Measurements from ENCODE around the gene RRP7A.
"Not testable (repeated sequence)": the region's sequence is repeated elsewhere in the genome, so short reads cannot be mapped to it uniquely, and the experiment has no call there.

The RRP7A gene

DNA sequence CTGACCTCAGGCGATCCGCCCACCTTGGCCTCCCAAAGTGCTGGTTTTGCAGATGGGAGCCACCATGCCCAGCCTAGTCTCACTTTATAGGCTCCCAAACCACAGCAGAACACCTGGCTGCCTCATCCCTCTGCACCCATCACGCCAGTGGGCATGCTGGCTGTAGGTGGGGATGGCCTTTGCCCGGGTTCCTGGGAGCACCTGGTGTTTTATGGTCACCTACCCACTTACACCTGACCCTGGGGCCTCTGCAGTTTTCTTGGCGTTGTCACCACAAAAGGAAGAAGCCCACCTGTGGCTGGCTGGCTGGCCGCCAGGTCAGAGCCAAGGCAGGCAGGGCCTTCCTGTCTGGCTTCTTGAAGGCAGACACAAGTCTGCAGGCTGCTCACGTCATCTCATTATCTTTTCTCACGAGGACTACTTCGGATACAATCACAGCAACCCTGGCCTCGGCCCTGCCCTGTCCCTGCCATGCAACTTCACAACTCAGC, 8.2 kb downstream of the RRP7A start:
- no peaks in the 10 kb centered on the region for H3K4me1 ChIP-seq (ENCODE audit: control insufficient read depth, insufficient read depth, low read length)
- no peaks in the 10 kb centered on the region for H3K36me3 ChIP-seq (ENCODE audit: control insufficient read depth, insufficient read depth, low read length)
- no peaks in the 10 kb centered on the region for H3K27me3 ChIP-seq (ENCODE audit: control insufficient read depth, insufficient read depth, low read length)
- H3K9ac ChIP-seq (ENCODE audit: low read length): no peak overlapping the region
- no peaks in the 10 kb centered on the region for H3K9me3 ChIP-seq (ENCODE audit: control insufficient read depth, low read length)
- H3K4me3 ChIP-seq (ENCODE audit: low read length): no peak overlapping the region

DNA sequence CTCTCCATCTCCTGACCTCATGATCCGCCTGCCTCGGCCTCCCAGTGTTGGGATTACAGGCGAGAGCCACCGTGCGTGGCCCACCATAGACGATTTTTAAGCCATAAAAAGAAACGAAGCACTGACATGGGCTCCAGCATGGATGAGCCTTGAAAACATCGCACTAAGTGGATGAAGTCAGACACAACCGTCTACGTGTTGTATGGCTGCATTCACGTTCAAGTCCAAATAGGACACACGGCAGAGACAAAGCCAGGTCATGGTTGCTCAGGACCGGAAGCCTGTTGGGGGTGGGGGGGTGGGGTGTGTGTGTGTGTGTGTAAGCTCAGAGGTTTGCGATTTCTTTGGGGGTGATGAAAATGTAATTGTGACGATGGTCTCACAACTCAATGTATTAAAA, 10.0 kb downstream of the RRP7A start:
- Histone ChIP-seq H3K9me3 (ENCODE audit: control insufficient read depth, low read length) (no peaks in the 10 kb centered on the region), H3K36me3 (ENCODE audit: control insufficient read depth, insufficient read depth, low read length) (no peaks in the 10 kb centered on the region), H3K4me1 (ENCODE audit: control insufficient read depth, insufficient read depth, low read length) (no peaks in the 10 kb centered on the region), H3K4me3 (ENCODE audit: low read length) (no peak overlapping the region), H3K9ac (ENCODE audit: low read length) (no peak overlapping the region), H3K27me3 (ENCODE audit: control insufficient read depth, insufficient read depth, low read length) (no peaks in the 10 kb centered on the region)

DNA sequence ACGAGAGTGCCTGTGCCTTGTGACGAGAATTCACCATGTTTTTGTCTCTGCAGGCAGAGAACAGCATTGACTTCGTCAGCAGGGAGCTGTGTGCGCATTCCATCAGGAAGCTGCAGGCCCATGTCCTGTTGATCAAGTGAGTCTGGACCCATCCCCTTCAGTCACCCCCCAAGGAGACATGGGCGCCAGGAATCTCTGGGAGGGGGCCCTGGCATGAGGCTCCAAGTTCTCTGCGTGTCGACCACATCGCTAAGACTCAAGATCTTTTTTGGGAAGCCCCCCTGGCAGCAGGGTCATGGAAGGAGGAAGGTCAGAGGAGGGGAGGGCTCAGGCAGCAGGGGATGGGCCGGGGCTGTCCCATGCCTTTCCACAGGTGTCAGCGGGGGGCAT, 10.6 kb downstream of the RRP7A start:
- H3K9ac ChIP-seq (ENCODE audit: low read length); H3K36me3 ChIP-seq (ENCODE audit: control insufficient read depth, insufficient read depth, low read length); H3K4me1 ChIP-seq (ENCODE audit: control insufficient read depth, insufficient read depth, low read length); H3K4me3 ChIP-seq (ENCODE audit: low read length); H3K9me3 ChIP-seq (ENCODE audit: control insufficient read depth, low read length); H3K27me3 ChIP-seq (ENCODE audit: control insufficient read depth, insufficient read depth, low read length): not testable (repeated sequence)

DNA sequence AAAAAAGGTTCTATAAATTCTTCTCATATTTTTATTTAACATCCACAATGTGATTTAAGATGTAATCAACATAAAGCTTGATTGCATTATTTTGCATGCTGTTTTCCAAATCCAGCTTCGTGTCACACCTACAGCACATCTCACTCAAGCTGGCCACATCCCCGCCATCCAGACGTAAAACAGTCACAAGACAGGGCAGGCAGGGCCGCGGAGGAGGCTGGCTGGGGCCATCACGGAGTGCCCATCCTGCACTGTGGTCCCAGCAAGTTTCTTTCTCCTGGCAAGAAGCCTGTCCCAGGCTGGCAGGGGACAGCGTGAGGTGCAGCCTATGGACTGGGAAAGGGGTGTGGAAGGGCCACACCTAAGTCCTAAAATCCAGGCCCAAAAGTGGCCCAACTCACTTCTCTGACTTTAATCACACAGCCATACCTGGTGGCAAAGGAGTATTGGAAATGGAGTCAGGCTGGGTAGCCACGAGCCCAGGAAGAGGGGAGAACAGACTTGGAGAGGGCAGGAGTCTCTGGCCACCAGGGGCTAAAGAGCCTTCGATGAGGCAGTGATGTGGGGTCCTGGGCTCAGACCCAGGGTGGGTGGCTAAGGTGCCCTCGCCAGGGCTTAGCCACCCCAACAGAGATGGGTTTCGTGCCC, 11.1 kb downstream of the RRP7A start:
- H3K4me3 ChIP-seq (ENCODE audit: low read length); H3K4me1 ChIP-seq (ENCODE audit: control insufficient read depth, insufficient read depth, low read length); H3K36me3 ChIP-seq (ENCODE audit: control insufficient read depth, insufficient read depth, low read length); H3K9ac ChIP-seq (ENCODE audit: low read length); H3K27me3 ChIP-seq (ENCODE audit: control insufficient read depth, insufficient read depth, low read length); H3K9me3 ChIP-seq (ENCODE audit: control insufficient read depth, low read length): not testable (repeated sequence)

DNA sequence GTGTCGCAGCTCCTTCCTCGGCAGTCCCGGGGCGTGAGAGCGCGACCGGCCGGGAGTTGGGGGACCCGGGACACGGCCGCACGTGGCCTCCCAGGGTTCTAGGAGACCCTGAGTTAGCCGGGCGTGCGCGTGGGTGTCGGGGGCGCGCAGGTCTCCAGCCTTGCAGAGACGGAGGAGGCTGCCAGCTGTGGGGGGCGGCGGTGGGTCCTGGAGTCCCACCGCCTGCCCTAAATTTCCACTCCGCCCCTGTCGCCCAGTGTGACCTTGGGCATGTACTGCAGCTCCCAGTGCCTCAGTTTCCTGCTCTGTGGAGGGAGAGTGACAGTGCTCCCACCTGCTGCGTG, 18.8 kb downstream of the RRP7A start:
- Histone ChIP-seq H3K27me3 (ENCODE audit: control insufficient read depth, insufficient read depth, low read length) (no peaks in the 10 kb centered on the region), H3K36me3 (ENCODE audit: control insufficient read depth, insufficient read depth, low read length) (no peaks in the 10 kb centered on the region), H3K9ac (ENCODE audit: low read length) (no peak overlapping the region), H3K9me3 (ENCODE audit: control insufficient read depth, low read length) (no peaks in the 10 kb centered on the region), H3K4me3 (ENCODE audit: low read length) (no peak overlapping the region), H3K4me1 (ENCODE audit: control insufficient read depth, insufficient read depth, low read length) (peaks cover 19% of the 10 kb centered on the region)

DNA sequence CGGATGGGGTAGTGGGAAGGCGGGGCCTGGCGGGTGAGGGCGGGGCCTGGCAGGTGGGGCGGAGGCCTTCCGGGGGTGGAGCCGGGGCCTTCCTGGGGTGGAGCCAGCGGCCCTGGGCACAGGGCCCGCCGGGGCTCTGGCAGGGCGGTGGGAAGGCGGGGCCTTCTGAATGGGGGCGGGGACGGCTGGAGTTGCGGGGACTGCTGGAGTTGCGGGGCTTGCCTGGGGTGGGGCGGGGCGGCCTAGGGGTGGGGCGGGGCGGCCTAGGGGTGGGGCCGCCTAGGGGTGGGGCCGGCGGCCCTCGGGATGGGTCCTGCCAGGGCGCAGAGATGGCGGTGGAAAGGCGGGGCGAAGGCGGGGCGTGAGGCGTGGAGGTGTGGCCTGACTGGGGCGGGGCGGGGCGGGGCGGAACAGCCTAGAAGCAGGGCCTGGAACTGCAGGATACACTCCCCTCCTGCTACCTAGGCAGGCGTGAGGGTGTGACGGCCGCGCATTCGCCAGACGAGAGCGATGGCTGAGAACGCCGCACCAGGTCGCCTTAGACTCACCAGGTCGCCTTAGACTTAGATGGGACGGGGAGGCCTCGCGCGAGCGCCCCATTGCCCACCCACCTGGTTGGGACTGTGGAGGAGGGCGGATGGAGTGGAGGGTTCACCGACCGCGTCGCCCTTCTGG, 19.3 kb downstream of the RRP7A start:
- no peaks in the 10 kb centered on the region for H3K36me3 ChIP-seq (ENCODE audit: control insufficient read depth, insufficient read depth, low read length)
- no peak overlapping the region for H3K4me3 ChIP-seq (ENCODE audit: low read length)
- H3K9ac ChIP-seq (ENCODE audit: low read length): no peak overlapping the region
- no peaks in the 10 kb centered on the region for H3K9me3 ChIP-seq (ENCODE audit: control insufficient read depth, low read length)
- no peaks in the 10 kb centered on the region for H3K27me3 ChIP-seq (ENCODE audit: control insufficient read depth, insufficient read depth, low read length)
- peaks cover 19% of the 10 kb centered on the region for H3K4me1 ChIP-seq (ENCODE audit: control insufficient read depth, insufficient read depth, low read length)

DNA sequence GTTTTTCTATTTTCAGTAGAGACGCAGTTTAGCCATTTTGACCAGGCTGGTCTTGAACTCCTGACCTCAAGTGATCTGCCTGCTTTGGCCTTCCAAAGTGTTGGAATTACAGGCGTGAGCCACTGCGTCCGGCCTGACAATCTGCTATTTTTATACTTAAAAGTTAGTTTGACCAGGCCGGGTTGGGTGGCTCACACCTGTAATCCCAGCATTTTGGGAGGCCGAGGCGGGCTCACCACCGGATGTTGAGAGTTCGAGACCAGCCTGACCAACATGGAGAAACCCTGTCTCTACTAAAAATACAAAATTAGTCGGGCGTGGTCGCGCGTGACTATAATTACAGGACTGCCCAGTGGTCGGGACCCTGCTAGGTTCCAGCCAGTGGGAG, 19.8 kb downstream of the RRP7A start:
- not testable (repeated sequence) for H3K27me3 ChIP-seq (ENCODE audit: control insufficient read depth, insufficient read depth, low read length); H3K36me3 ChIP-seq (ENCODE audit: control insufficient read depth, insufficient read depth, low read length); H3K9me3 ChIP-seq (ENCODE audit: control insufficient read depth, low read length); H3K9ac ChIP-seq (ENCODE audit: low read length); H3K4me3 ChIP-seq (ENCODE audit: low read length)
- H3K4me1 ChIP-seq (ENCODE audit: control insufficient read depth, insufficient read depth, low read length): peaks cover 19% of the 10 kb centered on the region

DNA sequence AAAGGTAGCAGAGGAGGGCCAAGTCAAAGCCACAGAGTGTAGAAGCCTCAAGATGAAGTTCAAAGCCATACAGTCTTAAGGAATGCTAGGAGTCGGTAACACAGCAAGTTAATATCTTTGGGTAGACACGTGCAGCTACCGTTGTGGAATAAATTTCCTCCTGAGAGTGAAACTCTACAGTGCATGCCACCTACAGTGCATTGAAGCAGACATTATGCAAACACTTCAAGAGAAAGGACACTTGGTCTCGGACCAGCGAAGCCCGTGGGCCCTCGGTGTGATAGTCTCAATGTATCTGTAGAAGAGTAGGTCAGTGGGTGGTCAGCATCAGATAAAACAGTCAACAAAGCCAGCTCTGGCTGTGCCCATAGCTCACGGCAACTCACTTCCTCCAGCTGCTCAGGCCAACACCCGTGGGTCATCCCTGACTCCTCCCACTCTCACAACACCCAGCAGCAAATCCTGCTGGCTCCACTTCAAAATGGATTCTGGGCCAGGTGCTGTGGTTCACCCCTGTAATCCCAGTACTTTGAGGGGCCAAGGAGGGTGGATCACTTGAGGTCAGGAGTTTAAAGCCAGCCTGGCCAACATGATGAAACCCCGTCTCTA, 24.0 kb downstream of the RRP7A start:
- not testable (repeated sequence) for H3K36me3 ChIP-seq (ENCODE audit: control insufficient read depth, insufficient read depth, low read length); H3K27me3 ChIP-seq (ENCODE audit: control insufficient read depth, insufficient read depth, low read length); H3K4me3 ChIP-seq (ENCODE audit: low read length); H3K9ac ChIP-seq (ENCODE audit: low read length); H3K9me3 ChIP-seq (ENCODE audit: control insufficient read depth, low read length)
- H3K4me1 ChIP-seq (ENCODE audit: control insufficient read depth, insufficient read depth, low read length): peaks cover 16% of the 10 kb centered on the region

DNA sequence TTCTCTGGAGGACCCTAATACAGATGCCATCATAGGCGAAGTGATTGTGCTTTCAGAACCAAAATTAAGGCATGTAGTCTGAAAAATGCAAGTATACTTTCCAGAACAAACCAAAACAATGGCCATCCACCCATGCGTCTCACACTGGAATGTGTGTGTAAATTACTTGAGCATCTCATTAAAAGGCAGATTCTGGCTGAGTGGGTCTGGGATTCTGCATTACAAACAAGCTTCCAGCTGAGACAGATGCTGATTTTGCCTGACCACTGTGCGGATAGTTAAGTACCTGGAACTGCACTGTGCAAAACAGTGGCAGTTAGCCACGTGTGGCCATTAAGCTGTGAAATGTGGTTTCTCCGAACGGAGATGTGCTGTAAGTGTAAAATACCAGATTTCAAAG, 26.2 kb downstream of the RRP7A start:
- H3K27me3 ChIP-seq (ENCODE audit: control insufficient read depth, insufficient read depth, low read length): no peaks in the 10 kb centered on the region
- no peaks in the 10 kb centered on the region for H3K36me3 ChIP-seq (ENCODE audit: control insufficient read depth, insufficient read depth, low read length)
- H3K4me3 ChIP-seq (ENCODE audit: low read length): no peak overlapping the region
- no peaks in the 10 kb centered on the region for H3K9me3 ChIP-seq (ENCODE audit: control insufficient read depth, low read length)
- H3K9ac ChIP-seq (ENCODE audit: low read length): no peak overlapping the region
- H3K4me1 ChIP-seq (ENCODE audit: control insufficient read depth, insufficient read depth, low read length): no peaks in the 10 kb centered on the region

DNA sequence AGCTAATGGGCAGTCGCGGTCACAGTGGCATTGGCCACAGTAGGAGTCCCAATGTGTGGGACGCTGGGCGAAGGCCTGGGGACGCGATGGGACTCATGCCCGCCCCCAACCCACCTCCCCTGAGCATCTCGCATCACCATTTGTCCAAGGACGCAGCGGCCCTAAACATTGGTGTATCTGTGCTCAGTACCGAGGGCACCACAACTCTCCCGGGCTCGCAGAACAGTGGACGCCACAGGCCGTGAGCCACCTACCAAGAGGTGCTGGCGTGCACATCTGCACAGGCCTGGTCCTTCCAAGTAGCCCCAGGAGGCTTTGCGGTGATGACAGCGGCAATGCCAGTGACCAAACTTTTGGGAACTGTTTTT, 27.3 kb downstream of the RRP7A start:
- no peaks in the 10 kb centered on the region for H3K4me1 ChIP-seq (ENCODE audit: control insufficient read depth, insufficient read depth, low read length)
- H3K9me3 ChIP-seq (ENCODE audit: control insufficient read depth, low read length): no peaks in the 10 kb centered on the region
- no peak overlapping the region for H3K4me3 ChIP-seq (ENCODE audit: low read length)
- no peaks in the 10 kb centered on the region for H3K27me3 ChIP-seq (ENCODE audit: control insufficient read depth, insufficient read depth, low read length)
- no peaks in the 10 kb centered on the region for H3K36me3 ChIP-seq (ENCODE audit: control insufficient read depth, insufficient read depth, low read length)
- no peak overlapping the region for H3K9ac ChIP-seq (ENCODE audit: low read length)

DNA sequence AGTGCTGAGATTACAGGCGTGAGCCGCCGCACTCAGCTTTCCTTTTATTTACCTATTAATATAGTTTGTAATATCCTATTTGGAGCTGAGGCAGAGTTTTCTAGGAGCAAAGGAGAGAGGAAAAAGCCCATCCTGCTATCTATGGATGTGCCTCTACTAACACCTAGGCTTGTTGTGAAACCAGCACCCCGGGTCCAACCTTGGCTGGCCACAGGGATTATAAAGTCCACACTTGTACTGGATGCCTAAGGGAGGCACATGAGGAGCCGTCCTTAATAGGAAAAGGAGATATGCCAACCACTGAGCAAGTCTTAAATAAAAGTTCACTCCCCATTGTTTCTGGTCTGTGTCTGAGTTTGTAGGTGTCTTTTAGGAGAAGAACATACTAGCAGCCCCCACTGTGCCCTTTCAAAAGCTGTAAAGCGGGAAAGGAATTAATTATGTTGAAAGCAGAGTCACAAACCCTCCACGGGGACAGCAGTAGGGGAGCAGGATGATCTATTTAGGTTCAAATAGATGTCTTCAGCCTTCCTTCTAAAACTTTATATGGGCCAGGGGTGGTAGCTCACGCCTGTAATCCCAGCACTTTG, 29.3 kb downstream of the RRP7A start:
- H3K9ac ChIP-seq (ENCODE audit: low read length): no peak overlapping the region
- H3K36me3 ChIP-seq (ENCODE audit: control insufficient read depth, insufficient read depth, low read length): no peaks in the 10 kb centered on the region
- H3K27me3 ChIP-seq (ENCODE audit: control insufficient read depth, insufficient read depth, low read length): no peaks in the 10 kb centered on the region
- no peaks in the 10 kb centered on the region for H3K4me1 ChIP-seq (ENCODE audit: control insufficient read depth, insufficient read depth, low read length)
- no peak overlapping the region for H3K4me3 ChIP-seq (ENCODE audit: low read length)
- H3K9me3 ChIP-seq (ENCODE audit: control insufficient read depth, low read length): no peaks in the 10 kb centered on the region

DNA sequence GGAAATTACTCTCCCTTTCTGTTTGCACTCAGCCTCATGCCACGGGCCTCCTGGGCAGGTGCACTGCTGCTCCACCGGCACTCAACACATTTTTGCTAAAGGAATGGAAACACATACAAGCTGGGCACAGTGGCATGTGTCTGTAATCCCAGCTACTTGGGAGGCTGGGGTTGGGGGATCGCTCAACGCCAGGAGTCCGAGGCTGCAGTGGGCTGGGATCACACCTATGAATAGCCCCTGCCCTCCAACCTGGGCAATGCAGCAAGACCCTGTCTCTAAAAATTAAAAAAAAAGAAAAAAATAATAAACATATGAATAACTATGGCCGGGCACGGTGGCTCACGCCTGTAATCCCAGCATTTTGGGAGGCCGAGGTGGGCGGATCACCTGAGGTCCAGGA, 30.6 kb downstream of the RRP7A start:
- no peak overlapping the region for H3K4me3 ChIP-seq (ENCODE audit: low read length)
- H3K36me3 ChIP-seq (ENCODE audit: control insufficient read depth, insufficient read depth, low read length): no peaks in the 10 kb centered on the region
- no peaks in the 10 kb centered on the region for H3K4me1 ChIP-seq (ENCODE audit: control insufficient read depth, insufficient read depth, low read length)
- no peak overlapping the region for H3K9ac ChIP-seq (ENCODE audit: low read length)
- H3K9me3 ChIP-seq (ENCODE audit: control insufficient read depth, low read length): no peaks in the 10 kb centered on the region
- H3K27me3 ChIP-seq (ENCODE audit: control insufficient read depth, insufficient read depth, low read length): no peaks in the 10 kb centered on the region

Measured in mucosa of stomach (tissue), 1 donor.